GM21367 (cell line): Measurements from ENCODE around the gene CEP112.
"Not testable (repeated sequence)": the region's sequence is repeated elsewhere in the genome, so short reads cannot be mapped to it uniquely, and the experiment has no call there.

Source experiments
- ATAC-seq: cut with Tn5 transposase; IDR thresholded peaks from one replicate; pipeline ENCODE4 v1.9.1; 2021; ENCODE audit not compliant: unreplicated experiment

Gene CEP112

DNA sequence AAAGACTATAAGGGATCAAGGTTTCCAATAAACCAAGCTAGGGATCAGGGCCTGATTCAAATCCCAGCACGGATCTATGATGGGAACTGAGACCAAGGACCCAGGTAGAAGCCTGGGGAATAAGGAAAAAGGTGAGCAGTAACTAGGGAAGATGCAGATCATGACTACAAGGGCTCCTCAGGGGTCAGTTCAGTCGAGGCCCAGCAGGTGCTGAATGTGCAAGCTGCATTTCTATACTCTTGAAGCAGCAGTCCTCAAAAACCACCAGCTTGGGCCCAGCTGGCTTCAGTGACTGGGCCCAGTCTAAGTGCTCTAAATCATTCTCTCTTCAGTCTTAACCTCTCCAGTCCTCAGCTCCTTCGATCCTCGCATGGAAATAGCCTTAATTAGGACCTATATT lies 401.7 kb downstream of the CEP112 start:
- ATAC-seq = no peak

DNA sequence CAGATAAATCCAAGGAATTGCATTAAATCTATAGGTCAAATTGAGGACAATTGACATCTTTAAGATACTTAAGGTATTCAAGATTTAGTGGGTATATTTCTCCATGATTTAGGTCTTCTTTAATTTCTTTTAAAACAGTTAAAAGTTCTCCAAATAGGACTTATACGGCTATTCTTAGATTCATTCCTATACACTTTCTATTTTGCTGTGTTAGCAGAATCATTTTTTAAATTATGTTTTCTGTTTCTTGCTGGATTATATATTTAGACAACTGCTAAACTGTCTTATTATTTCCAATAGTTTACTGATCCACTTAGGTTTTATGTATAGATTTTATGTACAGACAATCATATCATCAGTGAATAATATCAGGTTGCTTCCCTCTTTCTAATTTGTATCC lies 404.4 kb downstream of the CEP112 start:
- ATAC-seq = no peak

DNA sequence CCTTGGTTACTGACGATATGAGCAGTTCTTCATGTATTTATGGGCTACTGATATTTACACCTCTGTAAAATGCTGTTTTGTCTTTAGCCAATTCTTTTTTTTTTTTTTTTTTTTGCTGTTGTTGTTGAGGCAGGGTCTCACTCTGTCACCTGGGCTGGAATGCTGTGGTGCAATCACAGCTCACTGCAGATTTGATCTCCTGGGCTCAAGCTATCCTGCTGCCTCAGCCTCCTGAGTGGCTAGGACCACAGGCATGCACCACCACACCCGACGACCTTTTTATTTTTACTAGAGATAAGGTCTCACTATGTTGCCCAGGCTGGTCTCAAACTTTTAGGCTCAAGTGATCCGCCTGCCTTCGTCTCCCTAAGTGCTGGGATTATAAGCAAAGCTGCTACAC lies 405.5 kb downstream of the CEP112 start:
- no peak for ATAC-seq

DNA sequence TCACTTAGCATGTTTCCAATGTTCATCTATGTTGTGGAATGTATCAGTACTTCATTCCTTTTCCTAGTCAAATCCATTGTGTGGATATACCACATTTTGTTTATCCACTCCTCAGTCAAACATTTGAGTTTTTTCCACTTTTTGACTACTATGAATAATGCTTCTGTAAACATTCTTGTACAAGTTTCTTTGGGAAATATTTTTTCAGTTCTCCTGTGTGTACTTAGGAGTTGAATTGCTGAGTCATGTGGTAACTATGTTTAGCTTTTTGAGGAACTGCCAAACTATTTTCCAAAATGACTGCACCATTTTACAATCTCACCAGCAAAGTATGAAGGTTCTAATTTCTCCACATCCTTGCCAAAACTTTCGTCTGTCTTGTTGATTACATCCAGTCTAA lies 406.8 kb downstream of the CEP112 start:
- no peak for ATAC-seq

DNA sequence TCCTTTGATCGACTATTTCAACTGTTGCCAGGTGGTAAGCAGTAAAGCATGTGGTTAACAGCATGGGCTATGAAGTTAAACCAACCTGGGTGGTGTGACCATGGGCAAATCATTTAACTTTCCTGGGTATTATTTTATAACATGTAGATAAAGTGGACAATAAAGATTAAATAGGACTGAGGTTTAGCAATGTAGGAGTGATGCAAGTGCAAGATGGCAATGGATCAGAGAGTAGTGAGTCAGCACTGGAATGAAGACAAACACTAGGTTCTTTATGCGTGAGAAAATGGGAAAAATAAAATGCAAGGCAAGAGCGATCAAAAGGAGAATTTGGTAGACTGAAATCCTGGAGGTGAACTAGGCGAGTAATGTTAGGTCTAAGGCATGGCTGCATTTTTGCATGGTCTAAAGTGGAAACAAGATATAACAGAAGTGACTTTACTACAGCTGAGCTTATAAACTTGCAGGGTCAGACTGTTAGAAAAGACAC lies 408.0 kb downstream of the CEP112 start:
- no peak for ATAC-seq

DNA sequence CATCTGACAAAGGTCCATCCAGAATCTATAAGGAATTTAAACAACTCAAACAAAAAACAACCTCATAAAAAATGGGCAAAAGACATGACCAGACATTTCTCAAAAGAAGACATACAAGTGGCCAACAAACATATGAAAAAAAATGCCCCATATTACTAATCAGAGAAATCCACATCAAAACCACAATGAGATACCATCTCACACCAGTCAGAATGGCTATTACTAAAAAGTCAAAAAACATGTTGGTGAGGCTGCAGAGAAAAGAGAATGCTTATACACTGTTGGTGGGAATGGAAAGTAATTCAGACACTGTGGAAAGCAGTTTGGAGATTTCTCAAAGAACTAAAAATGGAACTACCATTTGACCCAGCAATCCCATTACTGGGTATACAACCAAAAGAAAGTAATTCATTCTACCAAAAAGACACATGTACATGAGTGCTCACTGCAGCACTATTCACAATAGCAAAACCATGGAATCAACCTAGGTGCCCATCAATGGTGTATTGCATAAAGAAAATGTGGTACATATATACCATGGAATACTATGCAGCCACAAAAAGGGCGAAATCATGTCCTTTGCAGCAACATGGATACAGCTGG lies 409.7 kb downstream of the CEP112 start:
- not testable (repeated sequence) for ATAC-seq

DNA sequence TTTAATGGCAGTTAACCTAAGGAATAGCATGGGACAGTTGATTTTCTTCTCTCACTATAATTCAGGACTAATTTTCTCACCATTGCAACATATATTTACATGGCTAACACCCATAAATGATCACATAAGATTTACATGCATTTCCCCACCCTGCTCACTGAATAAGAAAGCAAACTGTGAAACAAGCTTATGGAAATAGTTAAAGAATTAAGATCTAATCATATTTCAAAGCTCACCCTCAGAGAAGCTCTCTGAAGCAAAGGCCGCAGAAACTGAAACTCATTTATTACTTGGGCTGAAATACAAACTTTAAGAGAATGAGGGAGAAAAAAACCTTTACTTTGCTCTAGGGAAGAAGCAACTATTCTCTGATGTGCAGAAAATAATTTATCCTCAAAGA lies 411.8 kb downstream of the CEP112 start:
- no peak for ATAC-seq

DNA sequence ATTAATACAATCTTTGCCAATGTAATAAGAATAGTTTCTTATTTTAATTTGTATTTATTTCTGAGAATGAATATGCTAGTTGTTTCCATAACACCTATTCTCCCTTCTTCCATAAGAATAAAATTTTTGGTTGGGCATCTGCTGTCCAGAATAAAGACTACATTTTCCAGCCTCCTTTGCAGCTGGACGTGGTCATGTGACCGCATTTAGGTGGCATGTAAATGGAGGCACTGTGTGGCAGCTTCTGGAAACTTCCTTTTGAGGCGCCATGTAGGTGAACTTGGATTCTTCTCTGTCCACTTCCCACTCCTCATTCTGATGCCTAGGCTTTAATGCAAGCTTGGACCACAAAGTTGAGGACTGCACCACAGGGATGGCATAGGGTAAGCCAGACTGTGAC lies 415.0 kb downstream of the CEP112 start:
- no peak for ATAC-seq

DNA sequence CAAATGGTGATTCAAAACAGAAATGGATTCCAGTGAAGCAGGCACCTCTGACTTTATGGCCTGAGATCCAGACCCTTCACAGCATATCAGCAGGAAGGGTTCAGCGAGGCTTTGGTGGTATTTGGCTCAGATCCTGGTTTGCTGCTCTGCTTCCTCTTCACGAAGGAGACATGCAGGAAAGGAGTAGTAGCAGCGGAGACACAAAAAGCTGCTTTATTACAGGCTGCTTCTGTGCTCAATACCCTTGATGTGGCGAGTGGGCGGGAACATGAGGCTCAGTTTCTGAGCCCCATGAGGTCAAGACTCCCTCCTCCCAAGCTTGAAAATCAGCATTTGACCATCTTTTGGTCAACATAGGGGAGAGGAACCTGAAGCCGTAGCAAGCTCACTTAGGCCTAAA lies 417.1 kb downstream of the CEP112 start:
- no peak for ATAC-seq

DNA sequence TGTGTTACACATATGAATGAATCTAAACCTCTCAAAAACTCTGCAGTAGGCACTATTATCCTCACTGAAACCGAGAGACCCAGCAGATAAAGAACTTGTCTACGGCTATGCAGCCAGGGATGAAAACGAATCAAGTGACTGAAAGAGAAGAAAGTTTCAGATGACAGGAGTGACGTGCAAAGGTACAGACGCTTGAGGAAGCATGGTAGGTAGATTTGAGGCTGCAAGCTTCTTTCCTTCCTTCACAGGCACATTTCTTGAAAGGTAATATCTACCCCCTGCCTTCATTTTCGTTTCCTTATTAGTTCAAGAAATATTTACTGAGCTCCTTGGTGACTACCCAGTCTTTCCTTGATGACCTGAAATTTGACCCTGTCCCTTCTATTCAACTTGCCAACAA lies 418.9 kb downstream of the CEP112 start:
- no peak for ATAC-seq

DNA sequence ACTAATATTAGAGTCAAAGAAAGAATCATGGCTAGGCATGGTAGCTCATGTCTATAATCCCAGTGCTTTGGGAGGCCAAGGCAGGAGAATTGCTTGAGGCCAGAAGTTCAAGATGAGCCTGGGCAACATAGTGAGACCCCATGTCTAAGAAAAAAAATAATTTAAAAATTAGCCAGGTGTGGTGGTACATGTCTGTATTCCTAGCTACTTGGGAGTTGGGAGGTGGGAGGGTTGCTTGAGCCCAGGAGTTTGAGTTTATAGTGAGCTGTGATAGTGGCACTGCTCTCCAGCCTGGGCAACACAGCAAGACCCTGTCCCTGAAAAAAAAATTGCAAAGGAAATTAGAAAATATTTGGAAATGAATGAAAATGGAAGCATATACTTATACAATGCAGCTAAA lies 420.2 kb downstream of the CEP112 start:
- no peak for ATAC-seq

DNA sequence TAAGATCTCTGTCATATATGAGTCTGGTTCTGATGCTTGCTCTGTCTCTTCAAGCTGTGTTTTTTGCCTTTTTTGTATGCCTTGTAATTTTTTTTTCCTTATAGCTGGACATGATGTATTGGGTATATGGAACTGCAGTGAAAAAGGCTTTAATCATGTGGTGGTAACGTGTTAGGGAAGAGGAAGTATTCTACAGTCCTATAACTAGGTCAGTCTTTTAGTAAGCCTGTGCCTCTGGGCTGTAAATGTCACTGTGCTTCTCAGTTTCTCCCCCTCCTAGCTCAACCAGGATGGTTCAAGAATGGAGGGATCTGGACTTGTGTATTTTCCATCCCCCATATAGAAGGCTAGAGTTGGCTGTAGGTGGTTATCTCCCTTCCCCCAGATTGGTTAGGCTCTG lies 428.1 kb downstream of the CEP112 start:
- no peak for ATAC-seq

DNA sequence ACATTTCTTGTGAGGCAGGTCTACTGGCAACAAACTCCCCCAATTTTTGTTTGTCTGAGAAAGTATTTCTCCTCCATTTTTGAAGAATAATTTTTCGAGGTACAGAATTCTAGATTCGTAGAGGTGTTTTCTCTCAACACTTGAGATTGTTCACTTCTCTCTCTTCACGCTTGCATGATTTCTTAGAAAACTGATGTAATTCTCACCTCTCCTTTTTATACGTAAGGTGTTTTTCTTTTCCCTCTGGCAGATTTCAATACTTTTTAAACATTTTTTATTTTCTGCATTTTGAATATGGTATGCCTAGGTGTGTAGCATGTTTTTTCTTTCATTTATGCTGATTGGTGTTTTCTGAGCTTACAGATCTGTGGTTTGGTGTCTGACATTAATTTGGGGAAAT lies 429.0 kb downstream of the CEP112 start:
- ATAC-seq = no peak

DNA sequence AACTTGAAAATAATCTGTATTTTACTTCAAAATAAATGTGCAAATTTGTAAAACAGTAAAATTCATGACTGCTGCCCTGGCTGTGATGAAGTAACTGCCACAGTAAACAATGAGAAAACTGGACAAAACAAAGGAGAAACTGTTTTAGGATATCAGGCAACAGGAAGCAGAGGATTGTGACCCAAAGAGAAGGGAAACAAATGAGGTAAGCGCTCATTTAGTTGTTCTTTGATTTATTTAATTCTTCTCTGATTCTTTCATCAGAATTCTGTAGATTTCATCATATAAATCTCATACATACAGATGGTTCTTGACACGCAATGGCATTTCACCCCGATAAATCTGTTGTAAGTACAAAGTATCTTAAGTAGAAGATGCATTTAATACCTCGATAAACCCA lies 432.4 kb downstream of the CEP112 start:
- ATAC-seq = no peak

DNA sequence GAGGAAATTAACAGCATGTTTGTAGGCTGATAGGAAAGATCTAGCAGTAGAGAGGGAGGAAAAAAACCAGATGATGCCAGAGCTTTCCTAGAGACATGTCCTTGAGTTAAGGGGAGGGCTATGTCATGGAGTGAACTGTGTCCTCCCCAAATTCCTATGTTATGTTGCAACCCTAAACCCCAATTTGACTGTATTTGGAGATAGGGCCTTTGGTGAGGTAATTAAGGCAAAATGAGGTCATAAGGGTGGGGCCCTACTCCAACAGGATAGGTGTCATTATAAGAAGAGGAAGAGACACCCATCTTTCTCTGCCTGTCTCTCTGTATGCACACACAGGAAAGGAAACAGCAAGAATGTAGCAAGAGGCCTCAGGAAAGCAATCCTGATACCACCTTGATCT lies 435.2 kb downstream of the CEP112 start:
- ATAC-seq = no peak

DNA sequence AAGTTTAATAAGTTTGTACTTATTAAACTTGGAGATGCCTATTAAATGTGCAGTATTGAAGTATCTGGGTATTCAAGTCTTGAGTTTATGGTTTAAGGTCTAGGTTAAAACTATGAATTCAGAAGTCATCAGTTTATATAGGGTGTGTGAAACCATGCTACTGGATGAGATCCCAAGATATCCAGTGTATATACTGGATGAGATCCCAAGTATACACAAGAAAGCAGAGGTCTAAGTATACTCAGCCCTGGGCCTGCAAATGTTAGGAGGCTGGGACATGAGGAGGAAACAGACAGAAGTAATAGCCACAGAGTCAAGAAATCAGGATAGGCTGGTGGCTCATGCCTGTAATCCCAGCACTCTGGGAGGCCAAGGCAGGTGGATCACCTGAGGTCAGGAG lies 436.1 kb downstream of the CEP112 start:
- no peak for ATAC-seq

DNA sequence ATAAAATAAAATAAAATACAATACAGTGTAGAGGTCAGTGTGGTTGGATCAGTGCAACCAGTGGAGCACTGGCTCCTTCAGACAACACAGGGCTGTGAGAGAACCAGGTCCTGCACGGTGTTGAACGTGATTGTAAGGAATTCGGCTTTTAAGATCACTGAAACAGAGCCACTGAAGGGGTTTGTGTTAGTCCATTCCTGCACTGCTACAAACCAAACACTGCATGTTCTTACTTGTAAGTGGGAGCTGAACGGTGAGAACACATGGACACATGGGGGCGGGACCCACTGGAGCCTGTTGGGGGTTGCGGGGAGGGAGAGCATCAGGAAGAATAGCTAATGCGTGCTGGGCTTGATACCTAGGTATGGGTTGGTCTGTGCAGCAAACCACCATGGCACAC lies 437.3 kb downstream of the CEP112 start:
- no peak for ATAC-seq

DNA sequence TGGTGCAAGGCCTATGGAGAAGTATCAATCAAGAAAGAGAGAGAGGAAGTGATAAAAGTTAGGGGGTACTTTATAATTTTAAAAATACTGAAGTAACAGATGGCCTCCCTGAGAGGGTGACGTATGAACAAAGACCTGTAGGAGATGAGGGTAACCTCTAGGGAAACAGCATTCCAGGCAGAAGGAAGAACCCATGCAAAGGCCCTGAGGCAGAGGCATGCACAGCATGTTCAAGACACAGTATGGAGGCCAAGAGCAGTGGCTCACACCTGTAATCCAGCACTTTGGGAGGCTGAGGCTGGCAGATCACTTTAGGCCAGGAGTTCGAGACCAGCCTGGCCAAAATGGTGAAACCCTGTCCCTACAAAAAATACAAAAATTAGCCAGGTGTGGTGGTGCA lies 437.9 kb downstream of the CEP112 start:
- no peak for ATAC-seq

DNA sequence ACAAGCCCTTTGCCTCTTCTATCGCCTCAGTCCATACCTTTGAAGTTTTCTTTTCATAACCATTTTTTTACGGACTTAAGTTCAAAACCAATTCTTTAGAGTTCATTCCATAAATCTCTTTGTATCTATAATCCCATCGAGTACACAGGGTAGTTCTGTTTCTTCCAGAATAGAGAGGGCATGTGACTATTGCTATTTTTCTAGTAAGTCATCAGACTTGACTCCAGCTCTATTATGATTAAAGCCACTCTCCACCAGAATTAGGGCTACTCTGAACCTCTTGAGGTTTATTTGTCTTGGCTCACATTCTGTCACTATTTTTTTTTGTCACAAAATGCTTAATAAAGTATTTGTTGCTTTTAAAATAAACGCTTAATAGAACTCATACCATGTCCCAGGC lies 438.6 kb downstream of the CEP112 start:
- no peak for ATAC-seq

DNA sequence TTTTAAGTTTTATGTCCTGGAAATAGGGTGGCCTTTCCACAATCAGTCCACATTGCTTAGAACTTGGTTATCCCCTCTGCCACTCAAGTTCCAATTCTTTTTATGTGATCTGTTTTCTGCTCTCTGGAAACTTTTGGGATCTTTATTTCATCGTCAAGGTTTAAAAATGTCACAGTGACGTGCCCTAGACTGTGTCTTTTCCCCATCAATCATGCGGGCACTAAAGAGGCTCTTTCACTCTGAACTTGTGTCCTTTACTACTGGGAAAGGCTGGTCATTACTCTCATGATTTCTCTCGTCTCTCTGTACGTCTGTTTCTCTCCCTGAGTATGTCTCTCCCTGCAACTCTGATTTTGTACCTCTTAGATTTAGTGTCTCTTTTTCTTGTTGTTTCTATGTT lies 440.7 kb downstream of the CEP112 start:
- no peak for ATAC-seq

DNA sequence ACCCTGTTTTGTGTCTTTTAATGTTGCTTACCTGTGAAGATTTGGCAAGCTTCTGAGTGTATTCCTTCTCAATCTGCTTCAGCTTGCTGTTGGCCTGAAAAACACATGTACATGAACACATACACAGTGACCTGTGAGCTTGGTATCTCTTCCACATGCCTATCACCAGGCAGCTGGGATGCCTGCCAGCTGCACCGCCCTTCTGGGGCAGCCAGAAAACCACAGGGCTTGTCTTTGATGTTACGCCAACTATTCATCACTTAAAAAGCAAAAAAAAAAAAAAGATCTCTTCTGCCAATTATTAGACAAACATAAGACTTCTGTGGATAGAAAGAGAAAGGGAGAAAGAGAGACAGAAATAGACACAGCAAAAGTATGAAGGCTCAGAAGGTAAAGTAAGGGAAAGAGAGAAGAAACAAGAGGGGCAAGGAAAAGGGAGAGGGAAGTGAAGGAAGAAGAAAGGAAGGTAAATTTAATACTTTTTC lies 441.3 kb downstream of the CEP112 start:
- no peak for ATAC-seq

DNA sequence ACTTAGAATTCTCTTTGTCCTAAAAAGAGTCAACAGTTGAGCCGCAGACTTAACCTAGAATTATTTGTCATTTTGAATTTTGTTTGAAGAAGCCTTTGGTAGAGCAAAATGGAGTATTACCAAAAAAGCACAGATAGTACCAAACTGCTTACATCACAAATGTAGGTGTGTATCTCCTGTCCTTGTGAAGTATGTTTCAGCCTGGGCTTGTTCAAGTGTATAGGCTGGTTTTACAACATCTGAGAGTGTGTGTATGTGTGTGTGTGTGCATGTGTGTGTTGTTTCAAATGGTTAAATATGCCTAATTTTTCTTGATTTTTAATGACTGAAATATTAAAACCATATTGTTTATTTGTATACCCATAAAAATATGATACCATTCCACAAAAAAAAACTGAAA lies 441.8 kb downstream of the CEP112 start:
- no peak for ATAC-seq

DNA sequence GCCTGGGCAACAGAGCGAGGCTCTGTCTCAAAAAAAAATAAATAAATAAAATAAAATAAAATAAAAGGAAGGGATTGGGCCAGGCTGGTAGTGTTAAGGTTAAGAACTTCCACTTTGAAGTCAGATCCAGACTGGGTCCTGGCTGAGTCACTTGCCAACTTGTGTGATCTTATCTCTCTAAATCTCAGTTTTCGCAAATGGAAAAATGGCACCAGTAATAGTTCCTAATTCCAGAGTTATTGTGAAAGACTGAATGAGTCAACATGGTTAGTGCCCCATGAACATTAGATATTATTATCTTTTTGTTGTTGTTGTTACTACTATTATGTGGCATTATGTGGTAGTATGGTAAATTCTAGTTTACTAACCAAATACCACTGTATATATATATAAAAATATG lies 442.5 kb downstream of the CEP112 start:
- ATAC-seq = no peak
